HEK293T (cell line): Measurements from ENCODE around the gene TBC1D24.
"Not testable (repeated sequence)": the region's sequence is repeated elsewhere in the genome, so short reads cannot be mapped to it uniquely, and the experiment has no call there.

Experiments used
- CTCF ChIA-PET: fragments of 350-600 bp; formaldehyde crosslinking; extraction: SDS; loops from one replicate; lab custom pipeline; 2021; ENCODE audit warnings: antibody characterized with exemption, inconsistent platforms; lab: Yijun Ruan, JAX
- POLR2A ChIA-PET: fragments of 350-600 bp; formaldehyde crosslinking; extraction: SDS; loops from one replicate; lab custom pipeline; 2020; ENCODE audit warnings: antibody characterized with exemption, inconsistent platforms; lab: Yijun Ruan, JAX
- DNase-seq: peaks from one replicate; pipeline ENCODE4 v3.0.0; 2012; ENCODE audit warnings: mixed read lengths; ENCODE audit errors: extremely low spot score
- ZNF384 ChIP-seq: fragments of 450-650 bp; IDR thresholded peaks from 2 replicates; pipeline ENCODE4 v1.6.1; 2016

TBC1D24 gene

DNA sequence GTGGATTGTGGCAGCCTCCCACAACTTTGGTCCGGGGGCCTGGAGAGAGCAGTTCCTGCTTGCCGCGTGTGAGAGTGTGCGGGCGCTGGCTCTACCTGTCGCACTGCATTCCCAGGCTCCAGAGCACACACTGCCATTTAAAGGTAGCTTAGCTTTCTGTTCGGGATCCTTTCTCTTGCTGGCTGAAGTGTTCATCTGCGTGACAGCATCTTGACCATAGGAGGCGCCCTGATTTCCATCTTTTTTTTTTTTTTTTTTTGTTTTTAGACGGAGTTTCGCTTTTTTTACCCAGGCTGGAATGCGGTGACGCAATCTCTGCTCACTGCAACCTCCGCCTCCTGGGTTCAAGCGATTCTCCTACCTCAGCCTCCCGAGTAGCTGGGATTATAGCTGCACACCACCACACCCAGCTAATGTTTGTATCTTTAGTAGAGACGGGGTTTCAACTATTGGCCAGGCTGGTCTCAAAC lies 76.5 kb downstream of the TBC1D24 start:
- peak; percentile 97 for TF ChIP-seq ZNF384
- CTCF ChIA-PET = interaction anchor here (0.6 kb wide), 1 partner anchor 145 kb away, joined by 4 read pairs; no protein-coding TSS in a partner anchor
- POLR2A ChIA-PET, DNase-seq: not testable (repeated sequence)

DNA sequence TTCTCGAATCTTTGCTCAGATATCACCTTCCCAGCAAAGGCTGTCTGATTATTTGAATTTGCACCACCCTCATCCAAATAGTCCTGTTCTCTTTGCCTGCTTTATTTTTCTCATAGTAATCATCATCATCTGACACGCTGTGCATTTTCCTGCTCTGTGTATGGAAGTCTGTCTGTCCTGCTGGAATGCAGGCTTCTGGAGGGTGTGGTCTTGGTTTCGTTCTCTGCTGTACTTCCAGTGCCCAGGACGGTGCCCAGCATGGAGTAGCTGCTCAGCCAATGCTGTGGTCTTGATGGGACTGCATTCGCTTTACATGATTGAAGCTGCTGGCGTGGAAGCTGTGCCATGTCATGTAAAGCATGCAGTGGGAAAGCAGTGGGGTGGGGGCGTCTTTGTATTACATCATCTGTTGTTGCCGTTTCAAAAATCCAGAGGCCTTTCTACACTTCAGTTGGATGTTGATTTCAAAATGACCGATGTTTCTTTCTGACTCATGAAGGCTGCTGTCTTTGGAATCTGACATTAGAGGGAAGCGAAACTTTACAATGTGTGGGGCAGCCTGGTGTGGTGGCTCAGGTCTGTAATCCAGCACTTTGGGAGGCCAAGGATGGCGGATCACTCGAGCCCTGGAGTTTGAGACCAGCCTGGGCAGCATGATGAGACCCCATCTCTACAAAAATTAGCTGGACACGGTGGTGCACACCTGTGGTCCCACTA lies 79.9 kb downstream of the TBC1D24 start:
- DNase-seq, CTCF ChIA-PET: not testable (repeated sequence)

More for the DNA sequence above, 79.9 kb downstream of the TBC1D24 start:
- POLR2A ChIA-PET = not testable (repeated sequence)
